Mesenteric fat pad (tissue), 1 donor: ENCODE measurements around the gene L3MBTL1. TPM values are rescaled to one million over a fixed set of nuclear protein-coding genes. Genes with fewer than 3 reads are reported as not detected.
"Not testable (repeated sequence)": the region's sequence is repeated elsewhere in the genome, so short reads cannot be mapped to it uniquely, and the experiment has no call there.

Experiments used
- DNase-seq: peaks from one replicate; pipeline ENCODE4 v3.0.0-alpha.2; 2020; ENCODE audit warnings: low spot score
- total RNA-seq: library from RNA; stranded (reverse); fragmentation: NEBNext Ultra II Directional; extraction: Animal tissue kit (Norgen Biotek cat#: 25700); gene quantifications from one replicate; pipeline ENCODE4 v1.2.1, GENCODE V29; 2021
- donor health status: DM: yes; HTN: yes; CAD: no.

L3MBTL1 gene
- total RNA-seq, 1 donor from 2014 or later = 8.4 TPM

DNA sequence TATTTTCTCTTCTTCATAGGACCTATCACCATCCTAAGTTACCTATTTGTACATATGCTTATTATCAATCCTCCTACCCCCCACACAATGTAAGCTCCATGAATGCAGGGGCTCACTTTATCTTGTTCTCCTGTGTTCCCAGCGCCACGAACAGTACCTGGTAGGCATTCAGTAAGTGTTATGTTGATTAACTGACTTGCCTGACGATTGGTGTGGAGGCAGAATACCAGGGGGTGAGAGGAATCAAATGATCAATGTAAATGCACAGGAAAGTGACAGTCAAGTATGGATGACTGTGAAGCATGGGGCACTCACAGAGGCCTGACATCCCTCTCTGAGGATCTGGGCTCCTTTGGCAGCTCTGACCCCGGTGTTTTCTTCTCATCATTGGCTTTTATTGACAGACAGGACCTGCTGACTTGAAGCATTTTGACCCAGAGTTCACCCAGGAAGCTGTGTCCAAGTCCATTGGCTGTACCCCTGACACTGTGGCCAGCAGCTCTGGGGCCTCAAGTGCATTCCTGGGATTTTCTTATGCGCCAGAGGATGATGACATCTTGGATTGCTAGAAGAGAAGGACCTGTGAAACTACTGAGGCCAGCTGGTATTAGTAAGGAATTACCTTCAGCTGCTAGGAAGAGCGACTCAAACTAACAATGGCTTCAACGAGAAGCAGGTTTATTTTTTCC lies 77.1 kb downstream of the L3MBTL1 start:
- no peak for DNase-seq

DNA sequence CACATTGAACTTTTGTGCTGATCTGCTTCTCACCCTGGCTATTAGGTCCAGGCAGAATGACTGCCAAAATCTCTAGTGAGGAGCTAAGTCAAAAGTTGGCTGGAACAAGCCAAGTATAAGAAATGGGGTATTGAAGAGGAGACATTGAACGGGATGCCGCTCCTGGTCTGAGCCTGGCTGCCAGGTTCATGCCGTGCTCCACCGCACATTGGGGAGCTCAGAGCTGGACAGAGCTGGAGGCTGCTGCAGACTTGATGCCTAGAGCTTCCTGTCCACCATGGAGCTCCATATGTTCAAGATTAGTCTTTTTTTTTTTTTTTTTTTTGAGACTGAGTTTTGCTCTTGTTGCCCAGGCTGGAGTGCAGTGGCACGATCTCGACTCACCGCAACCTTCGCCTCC lies 79.1 kb downstream of the L3MBTL1 start:
- no peak for DNase-seq

DNA sequence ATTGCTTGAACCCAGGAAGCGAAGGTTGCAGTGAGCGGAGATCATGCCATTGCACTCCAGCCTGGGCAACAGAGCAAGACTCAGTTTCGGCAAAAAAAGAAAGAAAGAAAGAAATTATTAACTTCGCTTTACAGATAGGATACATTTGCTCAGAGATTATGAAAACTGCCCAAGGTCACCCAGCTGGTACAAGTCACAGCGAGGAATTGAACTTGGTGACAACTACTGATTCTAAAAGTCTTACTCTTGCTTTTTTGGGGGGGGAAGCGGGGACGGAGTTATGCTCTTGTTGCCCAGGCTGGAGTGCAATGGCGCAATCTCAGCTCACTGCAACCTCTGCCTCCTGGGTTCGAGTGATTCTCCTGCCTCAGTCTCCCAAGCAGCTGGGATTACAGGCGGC lies 81.0 kb downstream of the L3MBTL1 start:
- not testable (repeated sequence) for DNase-seq

DNA sequence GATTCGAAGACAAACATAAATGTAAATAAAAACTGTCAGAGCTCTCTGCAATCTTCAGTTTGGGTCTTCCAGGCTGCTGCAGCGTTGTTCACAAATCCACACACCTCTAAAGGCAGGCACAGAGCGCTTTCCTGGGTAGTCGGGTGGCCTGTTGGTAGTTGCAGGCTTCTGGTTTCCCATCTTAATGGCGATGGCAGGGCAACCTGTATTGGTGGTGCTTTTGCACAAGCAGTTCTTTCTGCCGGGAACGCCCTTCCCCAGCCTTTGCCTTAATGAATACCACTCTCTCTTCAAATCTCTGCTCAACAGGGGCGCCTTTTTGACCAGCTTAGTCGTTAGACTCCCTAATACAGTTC lies 82.5 kb downstream of the L3MBTL1 start:
- no peak for DNase-seq

DNA sequence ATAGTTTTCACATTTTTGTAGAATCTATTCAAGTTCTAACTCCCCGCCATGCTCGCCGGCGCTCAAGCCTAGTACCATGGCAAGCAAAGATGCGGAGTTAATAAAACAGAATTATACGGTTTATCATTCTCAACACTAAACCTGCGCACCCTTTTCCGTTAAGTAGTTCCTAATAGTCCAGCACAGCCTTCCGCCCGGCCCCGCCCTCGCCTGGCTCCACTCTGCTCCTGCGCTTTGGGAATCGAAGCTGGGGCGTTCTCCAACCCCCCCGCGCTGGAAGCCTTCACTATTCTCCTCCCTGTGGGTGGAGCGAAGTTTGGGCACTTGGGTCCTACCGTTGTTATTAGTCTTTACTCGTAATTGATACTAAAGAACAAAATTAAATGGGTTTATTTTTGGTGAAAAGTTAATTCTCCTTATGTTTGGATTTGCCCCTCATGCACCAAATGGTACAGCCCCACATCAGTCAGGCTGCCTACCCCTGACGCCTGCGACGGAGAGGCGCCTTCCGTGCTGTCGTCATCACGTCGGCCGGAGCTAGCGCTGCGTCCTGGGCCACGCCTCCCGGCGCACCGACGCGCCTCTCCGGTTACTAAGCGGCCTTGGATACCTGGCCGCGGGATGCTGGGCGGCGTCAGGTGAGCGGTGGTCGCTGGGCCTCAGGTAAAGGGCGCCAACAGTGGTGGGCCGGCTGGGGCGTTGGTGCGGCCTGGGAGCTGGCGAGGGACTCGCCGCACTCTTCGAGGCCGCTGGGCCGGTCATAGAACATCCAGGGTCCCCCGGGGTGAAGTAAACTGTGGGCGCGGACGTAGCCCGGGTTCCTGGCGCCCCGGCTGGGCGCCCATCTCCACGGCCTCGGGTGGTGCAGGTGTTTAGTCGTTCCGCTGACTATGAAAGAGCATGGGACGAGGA lies 83.2 kb downstream of the L3MBTL1 start, which contains the start of gene IFT52:
Gene IFT52, plus strand, starts transcription at position 546 of the 912 bp plus-strand sequence. CDS start 3,762 bp downstream, outside the sequence.
- peak; percentile 95 for DNase-seq

Other genes with a start within 250 kb of the L3MBTL1 start
- 99.8 TPM for gene SRSF6, start 49.8 kb upstream of the L3MBTL1 start, total RNA-seq
- 14.0 TPM for gene SGK2, start 51.3 kb downstream of the L3MBTL1 start, total RNA-seq
- 25.9 TPM for gene IFT52, start 83.2 kb downstream of the L3MBTL1 start, total RNA-seq
- not detected for gene MYBL2, start 159.4 kb downstream of the L3MBTL1 start, total RNA-seq
- gene GTSF1L, start 219.3 kb downstream of the L3MBTL1 start, total RNA-seq = not detected